NCI-H2107 treated with DMSO at 0.1 percent for 48 hours (cell line): ENCODE results near the gene NDRG4.

ENCODE experiments used
- DNase-seq: peaks from one replicate; lab custom pipeline; 2025; ENCODE audit not compliant: unreplicated experiment; lab: John Stamatoyannopoulos, UW

The NDRG4 gene

GRCh38 chr16:58508671-58509251 lies 8.8 kb downstream of the NDRG4 start:
- DNase-seq, result no peak

DNA sequence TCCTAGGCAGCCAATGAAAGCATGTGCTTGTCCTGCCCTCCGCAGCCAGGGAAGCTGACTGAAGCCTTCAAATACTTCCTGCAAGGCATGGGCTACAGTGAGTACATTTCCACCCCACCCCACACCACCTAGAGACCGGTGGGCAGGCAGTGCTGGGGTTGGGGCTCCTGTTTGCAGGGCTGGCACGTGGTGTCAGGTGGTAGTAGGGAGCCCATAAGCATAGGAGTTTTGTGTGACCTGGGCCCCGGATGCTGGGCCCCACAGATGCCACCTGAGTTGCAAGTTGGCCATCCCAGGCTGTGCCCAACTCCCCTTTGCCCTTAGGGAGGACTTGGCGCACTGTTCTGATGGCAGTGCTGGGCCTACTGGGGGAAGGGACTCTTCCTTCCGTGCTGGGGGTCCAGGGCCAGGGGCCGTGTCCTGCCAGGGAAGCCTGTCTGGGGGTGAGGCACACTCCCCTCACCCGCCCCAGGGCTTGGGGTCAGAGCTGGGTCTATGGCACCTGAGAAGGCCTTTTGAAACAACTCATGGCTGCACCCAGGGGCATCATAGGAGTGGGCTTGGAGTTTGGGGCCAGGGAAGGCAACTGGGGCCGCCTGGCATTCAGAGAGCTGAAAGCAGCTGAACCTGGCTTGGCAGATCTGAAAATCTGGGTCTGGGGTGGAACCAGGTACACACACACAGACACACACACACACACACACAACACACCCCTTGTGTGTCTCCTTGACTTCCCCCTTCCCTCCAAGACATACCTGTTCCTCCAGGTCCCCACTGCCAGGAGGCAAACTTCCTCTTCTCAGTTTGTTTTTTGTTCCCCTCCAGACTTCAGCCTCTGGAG lies 9.5 kb downstream of the NDRG4 start:
- DNase-seq, result no peak

DNA sequence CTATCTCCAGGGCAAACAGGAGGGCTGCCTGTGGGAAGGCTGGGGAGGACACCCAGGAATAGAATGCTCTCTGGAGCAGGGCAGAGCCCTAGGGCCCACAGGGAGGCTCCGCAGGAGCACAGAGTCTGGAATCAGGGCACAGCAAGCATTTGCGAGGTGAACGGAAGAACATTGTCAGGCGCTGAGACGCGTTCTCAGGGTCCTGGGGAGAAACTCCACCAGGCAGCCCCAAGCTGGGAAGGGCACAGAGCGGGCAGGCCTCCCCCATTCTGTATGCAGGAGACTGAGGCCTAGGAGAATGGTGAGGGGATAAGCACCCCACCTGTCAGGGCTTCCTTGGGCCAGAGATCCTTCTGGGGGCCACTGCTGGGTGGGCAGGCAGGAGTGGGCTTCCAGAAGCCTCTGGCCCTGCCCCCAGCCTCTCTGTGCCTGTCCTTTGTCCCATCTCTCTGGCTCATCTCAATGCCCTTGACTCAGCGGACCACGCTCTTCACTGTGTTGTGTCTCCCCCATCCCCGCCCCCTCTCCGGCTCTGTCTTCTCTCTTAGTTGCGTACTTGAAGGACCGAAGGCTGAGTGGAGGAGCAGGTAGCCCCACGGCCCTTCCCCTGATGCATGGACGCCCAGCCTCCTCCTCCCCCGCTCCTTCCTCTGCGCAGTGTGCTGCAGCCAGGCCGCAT lies 10.3 kb downstream of the NDRG4 start:
- no peak for DNase-seq

DNA sequence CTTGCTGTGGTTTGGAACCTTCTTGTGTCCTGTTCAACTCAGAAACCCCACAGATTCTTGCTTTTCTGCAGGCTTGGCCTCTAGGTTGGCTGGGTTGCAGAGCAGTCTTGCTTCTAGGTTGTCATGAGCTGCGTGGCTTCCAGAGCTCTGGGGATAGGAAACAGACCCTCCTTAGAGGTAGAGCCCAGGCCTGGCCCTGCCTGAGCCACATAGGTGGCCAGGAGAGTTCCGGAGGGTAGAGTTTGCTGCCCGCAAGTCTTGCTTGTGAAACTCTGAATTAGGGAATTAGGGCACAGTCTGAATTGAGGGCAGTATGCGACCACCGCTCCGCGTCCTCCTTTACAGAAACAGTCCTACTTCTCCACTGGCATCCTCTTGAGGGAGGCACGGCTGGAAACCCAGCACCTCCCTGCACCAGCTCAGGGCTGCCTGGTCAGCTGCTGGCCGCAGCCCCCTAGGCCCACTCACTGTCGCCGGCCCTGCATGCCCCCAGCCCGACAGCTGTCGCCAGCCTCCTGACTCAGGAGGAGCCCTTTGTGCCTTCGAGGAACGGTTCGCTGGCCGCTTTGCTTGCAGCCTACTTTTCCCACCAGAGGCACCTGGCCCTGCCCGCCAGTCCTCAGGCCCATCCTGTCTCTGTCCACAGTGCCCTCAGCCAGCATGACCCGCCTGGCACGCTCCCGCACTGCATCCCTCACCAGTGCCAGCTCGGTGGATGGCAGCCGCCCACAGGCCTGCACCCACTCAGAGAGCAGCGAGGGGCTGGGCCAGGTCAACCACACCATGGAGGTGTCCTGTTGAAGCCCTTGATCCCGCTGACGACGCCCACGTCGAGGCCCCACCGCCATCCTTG lies 11.1 kb downstream of the NDRG4 start:
- no peak for DNase-seq

GRCh38 chr16:58511933-58512815 lies 12.2 kb downstream of the NDRG4 start:
- peak; percentile 21 for DNase-seq

- DNase-seq, result no peak
These were observed 13.9 kb downstream of the NDRG4 start for GRCh38 chr16:58513874-58514273.

- peak; percentile 68 for DNase-seq
These were observed 15.4 kb downstream of the NDRG4 start, which contains the start of gene SETD6 for GRCh38 chr16:58515125-58515870. SETD6 (plus strand) TSS chr16:58515517; CDS start chr16:58515538, 21 bp downstream.

- DNase-seq, result no peak
These were observed 16.2 kb downstream of the NDRG4 start for GRCh38 chr16:58515871-58516767.

DNA sequence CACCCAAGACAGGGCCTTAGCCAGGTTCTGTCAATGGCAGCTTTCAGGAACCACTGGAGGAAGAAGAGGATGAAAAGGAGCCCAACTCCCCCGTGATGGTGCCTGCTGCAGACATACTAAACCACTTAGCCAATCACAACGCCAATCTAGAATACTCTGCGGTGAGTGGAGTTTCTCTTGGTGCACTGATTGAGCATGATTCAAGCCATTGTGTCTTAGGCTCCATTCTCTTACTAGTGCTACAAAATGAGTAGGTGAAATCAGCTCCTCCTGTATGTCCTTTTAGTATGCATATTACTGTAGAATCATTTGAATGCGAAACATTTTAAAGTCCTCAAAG lies 16.8 kb downstream of the NDRG4 start:
- no peak for DNase-seq

GRCh38 chr16:58518083-58518979 lies 18.4 kb downstream of the NDRG4 start:
- no peak for DNase-seq

- DNase-seq, result no peak
These were observed 19.0 kb downstream of the NDRG4 start for GRCh38 chr16:58518980-58519368.

- no peak for DNase-seq
These were observed 19.8 kb downstream of the NDRG4 start for GRCh38 chr16:58519707-58520106.

DNA sequence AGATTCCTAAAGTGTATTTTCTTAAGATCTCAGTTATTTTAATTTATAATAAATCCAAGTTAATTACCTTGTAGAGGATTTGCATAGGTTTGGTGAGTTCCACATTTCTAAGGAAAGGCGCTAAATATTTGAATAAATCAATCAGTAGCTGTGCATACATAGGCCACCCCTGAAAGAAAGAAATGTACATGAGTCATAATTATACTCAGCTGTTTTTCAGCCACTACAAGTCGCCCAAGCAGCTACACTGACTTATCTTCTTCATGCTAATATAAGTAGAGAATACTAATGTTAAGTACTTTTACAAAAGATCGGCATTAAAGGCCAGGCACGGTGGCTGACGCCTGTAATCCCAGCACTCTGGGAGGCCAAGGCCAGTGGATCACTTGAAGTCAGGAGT lies 30.2 kb downstream of the NDRG4 start:
- DNase-seq, result no peak

DNA sequence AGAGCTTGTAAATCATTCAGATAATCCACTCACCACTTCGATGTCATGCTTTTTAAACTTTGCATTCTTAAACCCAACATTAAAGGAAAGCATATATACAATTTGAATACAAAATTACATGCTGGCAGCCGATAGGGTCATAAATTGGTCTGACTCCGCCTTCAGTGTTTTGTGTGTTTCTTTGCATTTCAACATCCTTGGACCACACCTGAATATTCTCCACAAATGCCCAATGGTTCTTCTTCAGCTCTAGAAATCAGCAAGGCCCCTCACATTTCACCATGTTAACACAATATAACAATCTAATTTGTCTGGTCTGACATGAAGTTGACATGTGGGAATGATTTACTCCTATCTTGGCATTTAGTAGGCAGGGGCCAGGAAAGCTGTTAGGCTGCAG lies 32.5 kb downstream of the NDRG4 start:
- DNase-seq, result no peak

GRCh38 chr16:58533751-58534470 lies 34.0 kb downstream of the NDRG4 start:
- DNase-seq, result no peak

DNA sequence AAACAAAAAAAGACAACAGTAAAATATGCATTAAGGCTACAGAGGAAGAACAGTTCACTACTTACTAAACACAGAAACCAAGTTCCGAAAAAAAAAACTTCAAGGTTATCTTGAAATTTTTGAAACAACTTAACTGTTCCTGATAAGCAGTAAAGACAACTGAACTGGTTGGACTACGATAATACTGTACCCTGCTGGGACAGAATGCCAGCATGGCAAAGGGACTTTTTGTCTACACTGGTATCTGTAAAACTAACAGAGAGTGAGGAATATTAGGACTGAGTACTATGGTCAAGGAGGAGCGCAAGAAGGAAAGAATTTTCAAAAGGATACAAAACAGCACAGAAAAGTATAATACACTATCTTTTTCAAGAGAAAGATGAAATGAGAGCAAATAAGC lies 35.2 kb downstream of the NDRG4 start:
- no peak for DNase-seq

DNA sequence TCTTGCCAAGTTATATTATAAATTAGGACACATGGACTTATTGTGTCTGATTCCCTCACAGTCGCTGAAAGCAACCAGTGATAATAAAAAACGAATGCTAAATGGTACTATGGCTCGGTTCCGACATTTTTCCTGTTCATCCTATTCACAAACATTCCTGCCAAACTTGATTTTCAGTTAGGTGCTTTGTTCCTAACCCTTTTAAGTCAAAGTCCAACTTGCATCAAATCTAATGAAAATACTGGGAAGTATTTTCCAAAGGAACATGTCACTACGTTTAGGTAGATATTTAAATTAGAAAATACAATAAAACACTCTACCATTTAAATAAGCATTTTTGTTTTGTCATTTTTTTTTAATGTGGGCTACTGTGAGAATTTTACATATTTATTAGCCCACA lies 36.3 kb downstream of the NDRG4 start:
- no peak for DNase-seq
